ENCODE results near the gene SYVN1.

SYVN1 gene

GRCh38 chr11:65128182-65129145 lies 5.9 kb downstream of the SYVN1 start:
- Histone ChIP-seq H3K36me3 (ENCODE audit: control insufficient read depth in 5 of 5, insufficient read depth in 5 of 5, low read length in 5 of 5) (peaks cover 4 to 90% (median 86%) of the 10 kb centered on the region in 5 donors), H3K27me3 (ENCODE audit: control insufficient read depth in 5 of 5, insufficient read depth in 4 of 5, low read length in 5 of 5) (no peaks in the 10 kb centered on the region), H3K9ac (ENCODE audit: low read length in 5 of 5) (no peak overlapping the region), H3K4me1 (ENCODE audit: control insufficient read depth in 5 of 5, insufficient read depth in 5 of 5, low read length in 5 of 5) (peaks cover 6 to 20% (median 17%) of the 10 kb centered on the region in 5 donors), H3K4me3 (ENCODE audit: low read depth in 1 of 5, low read length in 5 of 5) (no peak overlapping the region), H3K9me3 (ENCODE audit: control insufficient read depth in 5 of 5, low read length in 5 of 5) (no peaks in the 10 kb centered on the region), H3K27ac (ENCODE audit: low read depth, low read length) (no peak overlapping the region)

GRCh38 chr11:65127473-65128181 lies 6.7 kb downstream of the SYVN1 start:
- Histone ChIP-seq H3K4me1 (ENCODE audit: control insufficient read depth in 5 of 5, insufficient read depth in 5 of 5, low read length in 5 of 5) (peaks cover under 1 to 15% (median 14%) of the 10 kb centered on the region in 5 donors), H3K9me3 (ENCODE audit: control insufficient read depth in 5 of 5, low read length in 5 of 5) (no peaks in the 10 kb centered on the region), H3K4me3 (ENCODE audit: low read depth in 1 of 5, low read length in 5 of 5) (no peak overlapping the region), H3K27me3 (ENCODE audit: control insufficient read depth in 5 of 5, insufficient read depth in 4 of 5, low read length in 5 of 5) (no peaks in the 10 kb centered on the region), H3K9ac (ENCODE audit: low read length in 5 of 5) (no peak overlapping the region), H3K36me3 (ENCODE audit: control insufficient read depth in 5 of 5, insufficient read depth in 5 of 5, low read length in 5 of 5) (peaks cover 4 to 84% (median 81%) of the 10 kb centered on the region in 5 donors), H3K27ac (ENCODE audit: low read depth, low read length) (no peak overlapping the region)

- Histone ChIP-seq H3K4me3 (ENCODE audit: low read depth in 1 of 5, low read length in 5 of 5) (no peak overlapping the region), H3K27me3 (ENCODE audit: control insufficient read depth in 5 of 5, insufficient read depth in 4 of 5, low read length in 5 of 5) (no peaks in the 10 kb centered on the region), H3K9ac (ENCODE audit: low read length in 5 of 5) (no peak overlapping the region), H3K27ac (ENCODE audit: low read depth, low read length) (no peak overlapping the region), H3K9me3 (ENCODE audit: control insufficient read depth in 5 of 5, low read length in 5 of 5) (no peaks in the 10 kb centered on the region), H3K4me1 (ENCODE audit: control insufficient read depth in 5 of 5, insufficient read depth in 5 of 5, low read length in 5 of 5) (peaks cover 0 to 13% (median 12%) of the 10 kb centered on the region in 5 donors), H3K36me3 (ENCODE audit: control insufficient read depth in 5 of 5, insufficient read depth in 5 of 5, low read length in 5 of 5) (peaks cover 4 to 75% (median 73%) of the 10 kb centered on the region in 5 donors)
Measured at GRCh38 chr11:65126624-65127274, 7.6 kb downstream of the SYVN1 start.

- Histone ChIP-seq H3K36me3 (ENCODE audit: control insufficient read depth in 5 of 5, insufficient read depth in 5 of 5, low read length in 5 of 5) (peaks cover 4 to 70% (median 65%) of the 10 kb centered on the region in 5 donors), H3K27me3 (ENCODE audit: control insufficient read depth in 5 of 5, insufficient read depth in 4 of 5, low read length in 5 of 5) (no peaks in the 10 kb centered on the region), H3K27ac (ENCODE audit: low read depth, low read length) (no peak overlapping the region)
Measured at GRCh38 chr11:65125197-65126056, 8.9 kb downstream of the SYVN1 start.

GRCh38 chr11:65124480-65125196 lies 9.7 kb downstream of the SYVN1 start:
- Histone ChIP-seq H3K27ac (ENCODE audit: low read depth, low read length) (no peak overlapping the region), H3K4me3 (ENCODE audit: low read depth in 1 of 5, low read length in 5 of 5) (no peak overlapping the region), H3K4me1 (ENCODE audit: control insufficient read depth in 5 of 5, insufficient read depth in 5 of 5, low read length in 5 of 5) (peaks cover 4 to 24% (median 23%) of the 10 kb centered on the region in 5 donors), H3K27me3 (ENCODE audit: control insufficient read depth in 5 of 5, insufficient read depth in 4 of 5, low read length in 5 of 5) (no peaks in the 10 kb centered on the region), H3K9ac (ENCODE audit: low read length in 5 of 5) (no peak overlapping the region), H3K36me3 (ENCODE audit: control insufficient read depth in 5 of 5, insufficient read depth in 5 of 5, low read length in 5 of 5) (peaks cover 4 to 70% (median 65%) of the 10 kb centered on the region in 5 donors), H3K9me3 (ENCODE audit: control insufficient read depth in 5 of 5, low read length in 5 of 5) (no peaks in the 10 kb centered on the region)

More at GRCh38 chr11:65125197-65126056, 8.9 kb downstream of the SYVN1 start:
- H3K4me1 ChIP-seq (ENCODE audit: control insufficient read depth in 5 of 5, insufficient read depth in 5 of 5, low read length in 5 of 5): peaks cover 4 to 24% (median 23%) of the 10 kb centered on the region in 5 donors
- H3K4me3 ChIP-seq (ENCODE audit: low read depth in 1 of 5, low read length in 5 of 5): no peak overlapping the region
- no peaks in the 10 kb centered on the region for H3K9me3 ChIP-seq (ENCODE audit: control insufficient read depth in 5 of 5, low read length in 5 of 5)
- no peak overlapping the region for H3K9ac ChIP-seq (ENCODE audit: low read length in 5 of 5)

GRCh38 chr11:65121865-65122696 lies 12.2 kb downstream of the SYVN1 start, which contains the start of the genes FAU and MRPL49:
FAU (minus strand) TSS chr11:65122134; CDS start chr11:65121813, 321 bp downstream.
MRPL49 (plus strand) TSS chr11:65122321; CDS start chr11:65122347, 26 bp downstream.
- Histone ChIP-seq H3K36me3 (ENCODE audit: control insufficient read depth in 5 of 5, insufficient read depth in 5 of 5, low read length in 5 of 5) (peaks cover 0 to 53% (median 47%) of the 10 kb centered on the region in 5 donors), H3K9me3 (ENCODE audit: control insufficient read depth in 5 of 5, low read length in 5 of 5) (no peaks in the 10 kb centered on the region)

GRCh38 chr11:65121447-65121864 lies 12.9 kb downstream of the SYVN1 start:
- no peaks in the 10 kb centered on the region for H3K27me3 ChIP-seq (ENCODE audit: control insufficient read depth in 5 of 5, insufficient read depth in 4 of 5, low read length in 5 of 5)
- H3K4me3 ChIP-seq (ENCODE audit: low read depth in 1 of 5, low read length in 5 of 5): peak overlapping the region; percentile 83 to 99 (median 98)
- peak overlapping the region; percentile 87 to 97 (median 92) for H3K9ac ChIP-seq (ENCODE audit: low read length in 5 of 5)
- peaks cover 6 to 34% (median 33%) of the 10 kb centered on the region in 5 donors for H3K4me1 ChIP-seq (ENCODE audit: control insufficient read depth in 5 of 5, insufficient read depth in 5 of 5, low read length in 5 of 5)
- peaks cover 0 to 47% (median 41%) of the 10 kb centered on the region in 5 donors for H3K36me3 ChIP-seq (ENCODE audit: control insufficient read depth in 5 of 5, insufficient read depth in 5 of 5, low read length in 5 of 5)
- peak overlapping the region; percentile 79 for H3K27ac ChIP-seq (ENCODE audit: low read depth, low read length)
- no peaks in the 10 kb centered on the region for H3K9me3 ChIP-seq (ENCODE audit: control insufficient read depth in 5 of 5, low read length in 5 of 5)

More at GRCh38 chr11:65121865-65122696, 12.2 kb downstream of the SYVN1 start, which contains the start of the genes FAU and MRPL49:
- H3K27ac ChIP-seq (ENCODE audit: low read depth, low read length): peak within 1 kb of the TSS; percentile 79
- peak within 1 kb of the TSS; percentile 83 to 99 (median 98) for H3K4me3 ChIP-seq (ENCODE audit: low read depth in 1 of 5, low read length in 5 of 5)
- H3K4me1 ChIP-seq (ENCODE audit: control insufficient read depth in 5 of 5, insufficient read depth in 5 of 5, low read length in 5 of 5): peaks cover 6 to 28% (median 27%) of the 10 kb centered on the region in 5 donors
- peak within 1 kb of the TSS; percentile 87 to 97 (median 92) for H3K9ac ChIP-seq (ENCODE audit: low read length in 5 of 5)
- no peaks in the 10 kb centered on the region for H3K27me3 ChIP-seq (ENCODE audit: control insufficient read depth in 5 of 5, insufficient read depth in 4 of 5, low read length in 5 of 5)

- Histone ChIP-seq H3K36me3 (ENCODE audit: control insufficient read depth in 5 of 5, insufficient read depth in 5 of 5, low read length in 5 of 5) (peaks cover 0 to 44% (median 40%) of the 10 kb centered on the region in 5 donors), H3K4me3 (ENCODE audit: low read depth in 1 of 5, low read length in 5 of 5) (peak overlapping the region; percentile 83 to 99 (median 98)), H3K9ac (ENCODE audit: low read length in 5 of 5) (peak overlapping the region in 4 of 5 donors; percentile 87 to 94 (median 90)), H3K27ac (ENCODE audit: low read depth, low read length) (peak overlapping the region; percentile 79), H3K9me3 (ENCODE audit: control insufficient read depth in 5 of 5, low read length in 5 of 5) (no peaks in the 10 kb centered on the region), H3K4me1 (ENCODE audit: control insufficient read depth in 5 of 5, insufficient read depth in 5 of 5, low read length in 5 of 5) (peaks cover 6 to 40% (median 39%) of the 10 kb centered on the region in 5 donors), H3K27me3 (ENCODE audit: control insufficient read depth in 5 of 5, insufficient read depth in 4 of 5, low read length in 5 of 5) (no peaks in the 10 kb centered on the region)
Measured at GRCh38 chr11:65120831-65121230, 13.5 kb downstream of the SYVN1 start.
